Heart left ventricle (tissue), 16 donors: ENCODE results near the gene CD59. TPM values are rescaled to one million over a fixed set of nuclear protein-coding genes. Genes with fewer than 3 reads are reported as not detected.
A peak's percentile ranks its signal among the peaks of the same experiment; 100 is the strongest.

Experiments used
- ATAC-seq, 4 donors: fragments of 200-7000 bp; cut with Tn5 transposase; one replicate each; pipeline ENCODE4 v1.9.1; 2020 to 2022; ENCODE audit warnings: moderate library complexity in 4 of 4, mild to moderate bottlenecking in 3 of 4, moderate number of reproducible peaks in 1 of 4
- DNase-seq, 5 donors: peaks; one replicate each; pipeline ENCODE4 v3.0.0-alpha.2; 2020
- H3K27ac ChIP-seq, 12 donors: fragments of 200-600 bp; sonication (generic) in 4 of 12; one replicate each; pipeline versions ENCODE4 v1.5.0 to v1.8.0; 2016 to 2022; ENCODE audit warnings: mild to moderate bottlenecking in 2 of 12
- H3K27me3 ChIP-seq, 9 donors: fragments of 200-600 bp; sonication (generic) in 2 of 9; one replicate each; pipeline versions ENCODE4 v1.5.1 to v1.8.0; 2016 to 2022; ENCODE audit warnings: mild to moderate bottlenecking in 3 of 9
- H3K36me3 ChIP-seq, 9 donors: fragments of 200-600 bp; sonication (generic) in 2 of 9; one replicate each; pipeline versions ENCODE4 v1.5.0 to v1.8.0; 2018 to 2022; ENCODE audit warnings: mild to moderate bottlenecking in 2 of 9
- H3K4me1 ChIP-seq, 12 donors: fragments of 200-600 bp; sonication (generic) in 4 of 12; one replicate each; pipeline versions ENCODE4 v1.5.0 to v1.8.0; 2016 to 2022; ENCODE audit warnings: mild to moderate bottlenecking in 3 of 12
- H3K4me3 ChIP-seq, 12 donors: fragments of 200-600 bp; sonication (generic) in 4 of 12; one replicate each; pipeline versions ENCODE4 v1.5.0 to v1.8.0; 2017 to 2022; ENCODE audit warnings: mild to moderate bottlenecking in 9 of 12, moderate library complexity in 4 of 12
- H3K9me3 ChIP-seq, 12 donors: fragments of 200-600 bp; sonication (generic) in 4 of 12; one replicate each; pipeline versions ENCODE4 v1.5.0 to v1.8.0; 2016 to 2022; ENCODE audit warnings: mild to moderate bottlenecking in 1 of 12
- POLR2A ChIP-seq, 2 donors: fragments of 450-650 bp; IDR thresholded peaks; one replicate each; pipeline ENCODE4 v1.6.1; 2017; ENCODE audit warnings: antibody characterized with exemption in 2 of 2, mild to moderate bottlenecking in 2 of 2, moderate library complexity in 2 of 2
- WGBS, 4 donors: extraction: QIAGEN DNeasy Blood & Tissue Kit in 2 of 4; methylation state at CpG; one replicate each; pipeline versions ENCODE4 v1.1.5 to v1.1.7; 2013 to 2018; 5-methylcytosine and 5-hydroxymethylcytosine counted together
- intact Hi-C, 10 donors: fragments of 100-400 bp; cut with DNase I; formaldehyde crosslinking; loops; one replicate each; pipeline versions ENCODE4 v1.11.1 to v1.14.2; 2022
- polyA plus RNA-seq, 2 donors: library from polyadenylated mRNA; stranded (reverse); fragments of 200-250 nt; gene quantifications; one replicate each; pipeline ENCODE4 v1.2.3, GENCODE V29; 2013
- total RNA-seq, 9 donors: library from RNA; depleted of rRNA in 2 of 9; stranded (reverse); fragments of >200 nt in 2 of 9; fragmentation: NEBNext Ultra II Directional in 3 of 9; extraction: Animal tissue kit (Norgen Biotek cat#: 25700) in 3 of 9; gene quantifications; one replicate each; pipeline versions ENCODE4 v1.1.0 to v1.2.4, GENCODE V29; 2016 to 2023
- TF ChIP-seq, protein P1 (sequence below), 12 donors: fragments of 200-600 bp; sonication (generic) in 4 of 12; IDR thresholded peaks; one replicate each; pipeline versions ENCODE4 v1.5.0 to v1.8.0; 2018 to 2022; ENCODE audit warnings: antibody characterized with exemption in 12 of 12, mild to moderate bottlenecking in 5 of 12
- donor health status: ischemic (EF 13 %, LVEDD 7.1; RV severe dilation, severe dysfunction).
- donor health status: healthy with polysubstance abuse.
- donor health status: DM: no; HTN: yes; CAD: no.
- donor health status: DM: no; HTN: no; CAD: no.
- donor health status: ischemic (EF 25% LVEDD 6.9; RV normal size, moderate dysfunction).
- donor health status: ischemic (EF 25% LVEDD 5.7; RV mildly dilated, moderate dysfunction).
- donor health status: healthy.
- donor health status: DM: yes; HTN: yes; CAD: no.
- donor health status: ischemic (EF 35%, LVEDD 5.7; RV mildly dilated, moderate dysfunction).
- donor health status: nonischemic (EF 11% LVEDD 7.7; RV severe dilation, severe dysfunction).
- donor health status: DM: yes; HTN: yes; CAD: no.
- donor health status: PGD.
- donor health status: ischemic (EF 29% LVEDD 5.4; RV normal size, mild dysfunction).
- donor health status: nonischemic (EF 23%, LVEDD 6.1; RV moderate dilation, normal function).

CD59 gene
- total and polyA plus RNA-seq, 11 donors, result 133 to 1,434 (median 930) TPM

DNA sequence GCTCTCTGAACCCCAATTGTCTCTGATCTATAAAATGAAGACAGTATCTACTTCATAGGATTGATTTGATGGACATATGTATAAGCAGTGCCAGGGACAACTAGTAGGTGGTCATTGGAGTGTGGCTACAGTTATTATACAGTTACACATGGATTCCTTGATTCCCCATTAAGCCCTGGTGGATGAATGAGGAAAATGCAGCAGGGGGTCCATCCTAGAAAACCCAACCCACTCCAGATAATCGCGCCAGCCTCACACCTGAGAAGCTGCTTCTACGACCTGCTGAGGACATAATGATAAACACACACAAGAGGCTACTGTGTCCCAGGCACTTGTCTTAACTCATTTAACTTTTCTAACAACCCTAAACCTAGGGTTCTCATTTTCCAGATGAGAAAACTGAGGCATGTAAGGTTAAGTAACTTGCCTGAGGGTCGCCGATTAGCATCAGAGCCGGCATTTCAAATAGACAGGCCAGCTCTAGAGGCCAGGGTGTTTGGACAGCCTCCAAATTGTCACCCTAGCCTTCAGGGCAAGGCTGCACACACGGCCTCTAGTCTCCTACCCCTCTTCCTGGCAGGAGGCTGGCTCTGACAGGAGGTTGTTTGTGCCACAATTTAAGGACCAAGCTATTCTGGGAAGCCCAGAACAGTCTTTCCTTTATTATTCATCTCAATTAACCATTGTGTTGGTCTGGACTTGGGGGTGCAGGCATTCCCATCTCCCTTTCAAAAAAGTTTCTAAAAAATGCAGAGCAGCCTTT is 31.8 kb downstream of the CD59 start:
- Histone ChIP-seq H3K27ac (peak overlapping the region; percentile 5 to 92 (median 86)), H3K36me3 (peaks cover 0 to 49% (median 27%) of the 10 kb centered on the region in 9 donors), H3K27me3 (no peaks in the 10 kb centered on the region), H3K4me3 (no peak overlapping the region), H3K4me1 (peaks cover 19 to 96% (median 80%) of the 10 kb centered on the region in 12 donors), H3K9me3 (no peaks in the 10 kb centered on the region)
- WGBS, 4 donors, result 66 to 72% (median 69%) methylated on average over 7 of the region's 7 CpGs
- ATAC-seq, result no peak
- DNase-seq, result no peak
- no peak for TF ChIP-seq POLR2A (IDR thresholded peaks at IDR 0.05)
- TF ChIP-seq, protein P1, sequence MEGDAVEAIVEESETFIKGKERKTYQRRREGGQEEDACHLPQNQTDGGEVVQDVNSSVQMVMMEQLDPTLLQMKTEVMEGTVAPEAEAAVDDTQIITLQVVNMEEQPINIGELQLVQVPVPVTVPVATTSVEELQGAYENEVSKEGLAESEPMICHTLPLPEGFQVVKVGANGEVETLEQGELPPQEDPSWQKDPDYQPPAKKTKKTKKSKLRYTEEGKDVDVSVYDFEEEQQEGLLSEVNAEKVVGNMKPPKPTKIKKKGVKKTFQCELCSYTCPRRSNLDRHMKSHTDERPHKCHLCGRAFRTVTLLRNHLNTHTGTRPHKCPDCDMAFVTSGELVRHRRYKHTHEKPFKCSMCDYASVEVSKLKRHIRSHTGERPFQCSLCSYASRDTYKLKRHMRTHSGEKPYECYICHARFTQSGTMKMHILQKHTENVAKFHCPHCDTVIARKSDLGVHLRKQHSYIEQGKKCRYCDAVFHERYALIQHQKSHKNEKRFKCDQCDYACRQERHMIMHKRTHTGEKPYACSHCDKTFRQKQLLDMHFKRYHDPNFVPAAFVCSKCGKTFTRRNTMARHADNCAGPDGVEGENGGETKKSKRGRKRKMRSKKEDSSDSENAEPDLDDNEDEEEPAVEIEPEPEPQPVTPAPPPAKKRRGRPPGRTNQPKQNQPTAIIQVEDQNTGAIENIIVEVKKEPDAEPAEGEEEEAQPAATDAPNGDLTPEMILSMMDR (IDR thresholded peaks at IDR 0.05), result no peak
- intact Hi-C loops, result loop anchor here in 4 of 10 donors (5.0 kb wide), 1 partner anchor 33 kb away; the partner anchor contains the start of gene CD59 (in 4 of the 4)

DNA sequence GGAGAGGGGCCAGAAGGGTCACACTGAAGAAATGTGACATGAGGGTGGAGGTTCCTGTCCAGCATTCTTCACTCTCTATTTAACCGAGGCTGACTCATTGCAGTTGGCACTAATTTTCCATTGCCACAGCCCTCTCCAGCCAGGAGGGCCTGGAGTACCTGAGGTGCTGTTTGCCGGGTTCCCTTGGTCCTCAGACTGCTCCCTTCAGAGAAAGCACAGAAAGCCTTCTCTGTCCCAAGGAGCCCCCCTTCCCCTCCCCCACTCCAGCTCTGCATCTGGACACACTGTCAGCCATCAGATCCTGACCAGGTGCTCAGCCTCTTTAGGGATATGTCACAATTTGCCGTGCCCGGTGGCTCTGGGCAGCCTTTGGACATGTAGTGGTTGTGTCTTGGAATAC is 32.4 kb downstream of the CD59 start:
- Histone ChIP-seq H3K4me1 (peaks cover 17 to 91% (median 73%) of the 10 kb centered on the region in 12 donors), H3K27ac (peak overlapping the region; percentile 0 to 92 (median 86)), H3K36me3 (peaks cover 0 to 43% (median 21%) of the 10 kb centered on the region in 9 donors), H3K4me3 (no peak overlapping the region), H3K9me3 (no peaks in the 10 kb centered on the region), H3K27me3 (no peaks in the 10 kb centered on the region)
- intact Hi-C loops, result loop anchor here in 5 of 10 donors (2.0 to 5.0 kb wide), 2 partner anchors 19 to 34 kb away; partner anchors contain the start of gene CD59 (in 4 of the 5)
- ATAC-seq (peak in 3 of 4 donors; percentile 10 to 20 (median 15)), DNase-seq (peak in 1 of 5 donors; percentile 74)
- TF ChIP-seq, protein P1 (IDR thresholded peaks at IDR 0.05), result no peak
- no peak for TF ChIP-seq POLR2A (IDR thresholded peaks at IDR 0.05)
- WGBS, 4 donors, result 46 to 67% (median 57%) methylated on average over 4 of the region's 4 CpGs

DNA sequence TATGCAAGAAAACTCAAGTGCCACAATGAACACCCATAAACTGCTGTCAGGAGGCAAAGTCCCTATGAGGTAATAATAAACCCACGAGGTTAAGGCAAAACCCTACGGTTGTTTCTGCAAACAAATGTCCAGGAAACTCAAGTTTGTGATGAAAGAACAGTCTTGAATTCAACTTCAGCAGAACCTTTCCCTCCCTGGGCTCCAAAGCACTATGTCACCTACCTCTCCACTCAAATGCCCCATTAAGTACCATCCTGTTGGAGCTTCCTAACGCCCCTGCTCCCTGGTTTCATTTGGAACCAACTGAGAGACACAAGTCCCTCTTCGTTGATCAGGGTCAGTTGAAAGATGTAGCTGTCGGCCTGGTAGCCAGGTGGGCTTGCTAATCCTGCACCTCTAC is 33.0 kb downstream of the CD59 start:
- intact Hi-C loops, result loop anchor here in 5 of 10 donors (2.0 to 5.0 kb wide), 2 partner anchors 20 to 34 kb away; partner anchors contain the start of gene CD59 (in 4 of the 5)
- no peak for TF ChIP-seq POLR2A (IDR thresholded peaks at IDR 0.05)
- TF ChIP-seq, protein P1 (IDR thresholded peaks at IDR 0.05), result no peak
- WGBS, 4 donors, result 67 to 78% (median 69%) methylated on average over 4 to 5 of the region's 5 CpGs
- Histone ChIP-seq H3K36me3 (peaks cover 0 to 38% (median 16%) of the 10 kb centered on the region in 9 donors), H3K9me3 (no peaks in the 10 kb centered on the region), H3K4me1 (peaks cover 13 to 89% (median 68%) of the 10 kb centered on the region in 12 donors), H3K27me3 (no peaks in the 10 kb centered on the region), H3K4me3 (no peak overlapping the region), H3K27ac (peak overlapping the region; percentile 61 to 94 (median 88))
- DNase-seq (no peak), ATAC-seq (no peak)
